Thymus (tissue), 11 donors: ENCODE measurements around the gene HERC4. TPM values are rescaled to one million over a fixed set of nuclear protein-coding genes. Genes with fewer than 3 reads are reported as not detected.

Experiments used
- DNase-seq, 9 donors: peaks; one replicate each; pipeline ENCODE4 v3.0.0-alpha.2; 2013; ENCODE audit warnings: low spot score in 9 of 9, low read depth in 6 of 9, missing footprints in 1 of 9
- H3K27ac ChIP-seq, 2 donors: one replicate each; pipeline ENCODE4 v1.5.1; 2013; ENCODE audit warnings: control low read depth in 1 of 2, low read depth in 1 of 2, low read length in 1 of 2, mild to moderate bottlenecking in 1 of 2, moderate library complexity in 1 of 2
- H3K27me3 ChIP-seq, 2 donors: one replicate each; pipeline ENCODE4 v1.5.1; 2013; ENCODE audit warnings: low read length in 1 of 2; ENCODE audit not compliant: control insufficient read depth in 2 of 2, insufficient read depth in 1 of 2
- H3K36me3 ChIP-seq, 2 donors: one replicate each; pipeline ENCODE4 v1.5.1; 2013; ENCODE audit warnings: low read length in 1 of 2, mild to moderate bottlenecking in 1 of 2, moderate library complexity in 1 of 2; ENCODE audit not compliant: control insufficient read depth in 2 of 2, insufficient read depth in 2 of 2
- H3K4me1 ChIP-seq, 2 donors: one replicate each; pipeline ENCODE4 v1.5.1; 2013; ENCODE audit warnings: low read length in 2 of 2; ENCODE audit not compliant: control insufficient read depth in 2 of 2, insufficient read depth in 2 of 2
- H3K4me3 ChIP-seq, 2 donors: one replicate each; pipeline ENCODE4 v1.5.1; 2013; ENCODE audit warnings: low read length in 2 of 2, control low read depth in 1 of 2, mild to moderate bottlenecking in 1 of 2
- H3K9me3 ChIP-seq, 2 donors: one replicate each; pipeline ENCODE4 v1.5.1; 2013; ENCODE audit warnings: low read length in 1 of 2, mild to moderate bottlenecking in 1 of 2; ENCODE audit not compliant: control insufficient read depth in 2 of 2, insufficient read depth in 1 of 2
- WGBS: extraction: QIAGEN DNeasy Blood & Tissue Kit; methylation state at CpG from one replicate; pipeline ENCODE4 v1.1.7; 2013; 5-methylcytosine and 5-hydroxymethylcytosine counted together
- polyA plus RNA-seq: library from polyadenylated mRNA; stranded (reverse); fragments of 200-250 nt; gene quantifications from one replicate; pipeline ENCODE4 v1.2.3, GENCODE V29; 2013
- total RNA-seq: library from RNA; stranded (reverse); fragments of 120-200 nt; gene quantifications from one replicate; pipeline ENCODE4 v1.2.4, GENCODE V29; 2013
- donor health status: healthy.

Gene HERC4
- total and polyA plus RNA-seq, 2 donors, result 25.0 to 35.0 TPM

GRCh38 chr10:68074031-68074774 lies 880 bp downstream of the HERC4 start:
- peak in 5 of 9 donors; percentile 4 to 38 (median 24) for DNase-seq
- WGBS, result 2% methylated on average over 27 of the region's 27 CpGs
- Histone ChIP-seq H3K27me3 (no peaks in the 10 kb centered on the region), H3K27ac (peak overlapping the region; percentile 89 to 94), H3K4me1 (peaks cover 5 to 7% of the 10 kb centered on the region in 2 donors), H3K4me3 (peak overlapping the region; percentile 78 to 85), H3K36me3 (no peaks in the 10 kb centered on the region), H3K9me3 (peaks cover 0 to 2% of the 10 kb centered on the region in 2 donors)

- peaks cover 5 to 7% of the 10 kb centered on the region in 2 donors for H3K4me1 ChIP-seq
- peak overlapping the region; percentile 78 to 85 for H3K4me3 ChIP-seq
- no peak for DNase-seq
- H3K27ac ChIP-seq, result no peak overlapping the region
- peaks cover 0 to 2% of the 10 kb centered on the region in 2 donors for H3K9me3 ChIP-seq
- 29% methylated on average over 3 of the region's 3 CpGs for WGBS
- no peaks in the 10 kb centered on the region for H3K36me3 ChIP-seq
- H3K27me3 ChIP-seq, result no peaks in the 10 kb centered on the region
These were observed 1.5 kb downstream of the HERC4 start for GRCh38 chr10:68073631-68074030.

- WGBS, result 96% methylated on average over 3 of the region's 3 CpGs
- Histone ChIP-seq H3K27ac (no peak overlapping the region), H3K4me3 (no peak overlapping the region), H3K27me3 (no peaks in the 10 kb centered on the region), H3K4me1 (no peaks in the 10 kb centered on the region), H3K9me3 (no peaks in the 10 kb centered on the region), H3K36me3 (peaks cover 0 to 4% of the 10 kb centered on the region in 2 donors)
- DNase-seq, result no peak
These were observed 7.6 kb downstream of the HERC4 start for GRCh38 chr10:68067508-68067907.

GRCh38 chr10:68067029-68067428 lies 8.1 kb downstream of the HERC4 start:
- H3K4me1 ChIP-seq, result no peaks in the 10 kb centered on the region
- H3K27me3 ChIP-seq, result no peaks in the 10 kb centered on the region
- 74% methylated on average over 4 of the region's 4 CpGs for WGBS
- H3K27ac ChIP-seq, result no peak overlapping the region
- peaks cover 0 to 4% of the 10 kb centered on the region in 2 donors for H3K36me3 ChIP-seq
- DNase-seq, result no peak
- H3K4me3 ChIP-seq, result no peak overlapping the region
- H3K9me3 ChIP-seq, result no peaks in the 10 kb centered on the region

GRCh38 chr10:68053553-68053952 lies 21.5 kb downstream of the HERC4 start:
- Histone ChIP-seq H3K9me3 (no peaks in the 10 kb centered on the region), H3K27ac (no peak overlapping the region), H3K36me3 (peaks cover 0 to 2% of the 10 kb centered on the region in 2 donors), H3K27me3 (no peaks in the 10 kb centered on the region), H3K4me3 (no peak overlapping the region), H3K4me1 (no peaks in the 10 kb centered on the region)
- WGBS, result 99% methylated on average over 3 of the region's 3 CpGs
- DNase-seq, result no peak

GRCh38 chr10:68052463-68052862 lies 22.6 kb downstream of the HERC4 start:
- Histone ChIP-seq H3K27me3 (no peaks in the 10 kb centered on the region), H3K9me3 (no peaks in the 10 kb centered on the region), H3K4me1 (no peaks in the 10 kb centered on the region), H3K36me3 (peaks cover 0 to 2% of the 10 kb centered on the region in 2 donors), H3K27ac (no peak overlapping the region), H3K4me3 (no peak overlapping the region)
- no peak for DNase-seq
- WGBS, result 95% methylated on average over 2 of the region's 2 CpGs

GRCh38 chr10:68049289-68050078 lies 25.6 kb downstream of the HERC4 start:
- H3K9me3 ChIP-seq, result no peaks in the 10 kb centered on the region
- no peaks in the 10 kb centered on the region for H3K4me1 ChIP-seq
- DNase-seq, result no peak
- H3K36me3 ChIP-seq, result no peaks in the 10 kb centered on the region
- no peaks in the 10 kb centered on the region for H3K27me3 ChIP-seq
- no peak overlapping the region for H3K27ac ChIP-seq
- 97% methylated on average over 8 of the region's 8 CpGs for WGBS
- no peak overlapping the region for H3K4me3 ChIP-seq

- Histone ChIP-seq H3K36me3 (no peaks in the 10 kb centered on the region), H3K27me3 (no peaks in the 10 kb centered on the region), H3K9me3 (no peaks in the 10 kb centered on the region), H3K4me3 (no peak overlapping the region), H3K4me1 (no peaks in the 10 kb centered on the region), H3K27ac (no peak overlapping the region)
- DNase-seq, result no peak
- WGBS, result 96% methylated on average over 3 of the region's 3 CpGs
These were observed 27.3 kb downstream of the HERC4 start for GRCh38 chr10:68047554-68048327.

GRCh38 chr10:68047122-68047521 lies 28.0 kb downstream of the HERC4 start:
- Histone ChIP-seq H3K4me1 (no peaks in the 10 kb centered on the region), H3K27me3 (no peaks in the 10 kb centered on the region), H3K36me3 (no peaks in the 10 kb centered on the region), H3K4me3 (no peak overlapping the region), H3K9me3 (no peaks in the 10 kb centered on the region), H3K27ac (no peak overlapping the region)
- WGBS, result 98% methylated on average over 1 of the region's 1 CpG
- DNase-seq, result no peak
